Gastroesophageal sphincter (tissue), 4 donors: ENCODE data around the gene TBX1. TPM values are rescaled to one million over a fixed set of nuclear protein-coding genes. Genes with fewer than 3 reads are reported as not detected.

Source experiments
- ATAC-seq: fragments of 150-250 bp; one replicate; pipeline ENCODE4 v1.9.1; 2016; ENCODE audit warnings: mild to moderate bottlenecking, moderate library complexity
- H3K27ac ChIP-seq, 4 donors: fragments of 200-600 bp; sonication (generic) in 3 of 4; 1 replicate in 3 of 4; 2 replicates in 1 of 4; pipeline ENCODE4 v1.5.1; 2016 to 2019
- H3K27me3 ChIP-seq: fragments of 200-600 bp; sonication (generic); one replicate; pipeline ENCODE4 v1.5.1; 2019
- H3K36me3 ChIP-seq, 2 donors: fragments of 200-600 bp; sonication (generic); one replicate each; pipeline ENCODE4 v1.5.1; 2019; ENCODE audit warnings: control low read depth in 1 of 2
- H3K4me1 ChIP-seq, 3 donors: fragments of 200-600 bp; sonication (generic); 1 replicate in 2 of 3; 2 replicates in 1 of 3; pipeline ENCODE4 v1.5.1; 2016 to 2019; ENCODE audit warnings: control low read depth in 2 of 3
- H3K4me3 ChIP-seq, 2 donors: fragments of 200-600 bp; sonication (generic); one replicate each; pipeline ENCODE4 v1.5.1; 2019; ENCODE audit warnings: mild to moderate bottlenecking in 1 of 2, moderate library complexity in 1 of 2
- H3K9me3 ChIP-seq, 3 donors: fragments of 200-600 bp; sonication (generic); one replicate each; pipeline ENCODE4 v1.5.1; 2017 to 2019; ENCODE audit warnings: control low read depth in 2 of 3
- EP300 ChIP-seq: sonication (generic); formaldehyde crosslinking; IDR thresholded peaks from one replicate; pipeline ENCODE4 v1.6.1; 2017; ENCODE audit warnings: antibody characterized with exemption, mild to moderate bottlenecking
- POLR2A ChIP-seq, 2 donors: fragments of 450-650 bp; IDR thresholded peaks; one replicate each; pipeline ENCODE4 v1.6.1; 2017; ENCODE audit warnings: antibody characterized with exemption in 2 of 2, mild to moderate bottlenecking in 2 of 2, moderate library complexity in 1 of 2
- POLR2AphosphoS5 ChIP-seq: sonication (generic); formaldehyde crosslinking; IDR thresholded peaks from one replicate; pipeline ENCODE4 v1.6.1; 2017; ENCODE audit warnings: antibody characterized with exemption
- WGBS, 2 donors: methylation state at CpG; one replicate each; pipeline ENCODE4 v1.1.5; 2018; ENCODE audit warnings: low coverage in 1 of 2; 5-methylcytosine and 5-hydroxymethylcytosine counted together
- total RNA-seq, 4 donors: library from RNA; depleted of rRNA; stranded (reverse); fragments of >200 nt; gene quantifications; one replicate each; pipeline ENCODE4 v1.1.0, GENCODE V29; 2016
- TF ChIP-seq, protein P1 (sequence below), 4 experiments: fragments of 200-600 bp in 2 of 4; fragments of 450-650 bp in 2 of 4; sonication (generic) in 1 of 4; IDR thresholded peaks; one replicate each; pipeline ENCODE4 v1.5.1; 2017 to 2019; ENCODE audit warnings: antibody characterized with exemption in 4 of 4, mild to moderate bottlenecking in 2 of 4, moderate library complexity in 2 of 4

TBX1 gene
- total RNA-seq, 4 donors from 2014 or later: 0.31 to 2.7 (median 1.2) TPM

DNA sequence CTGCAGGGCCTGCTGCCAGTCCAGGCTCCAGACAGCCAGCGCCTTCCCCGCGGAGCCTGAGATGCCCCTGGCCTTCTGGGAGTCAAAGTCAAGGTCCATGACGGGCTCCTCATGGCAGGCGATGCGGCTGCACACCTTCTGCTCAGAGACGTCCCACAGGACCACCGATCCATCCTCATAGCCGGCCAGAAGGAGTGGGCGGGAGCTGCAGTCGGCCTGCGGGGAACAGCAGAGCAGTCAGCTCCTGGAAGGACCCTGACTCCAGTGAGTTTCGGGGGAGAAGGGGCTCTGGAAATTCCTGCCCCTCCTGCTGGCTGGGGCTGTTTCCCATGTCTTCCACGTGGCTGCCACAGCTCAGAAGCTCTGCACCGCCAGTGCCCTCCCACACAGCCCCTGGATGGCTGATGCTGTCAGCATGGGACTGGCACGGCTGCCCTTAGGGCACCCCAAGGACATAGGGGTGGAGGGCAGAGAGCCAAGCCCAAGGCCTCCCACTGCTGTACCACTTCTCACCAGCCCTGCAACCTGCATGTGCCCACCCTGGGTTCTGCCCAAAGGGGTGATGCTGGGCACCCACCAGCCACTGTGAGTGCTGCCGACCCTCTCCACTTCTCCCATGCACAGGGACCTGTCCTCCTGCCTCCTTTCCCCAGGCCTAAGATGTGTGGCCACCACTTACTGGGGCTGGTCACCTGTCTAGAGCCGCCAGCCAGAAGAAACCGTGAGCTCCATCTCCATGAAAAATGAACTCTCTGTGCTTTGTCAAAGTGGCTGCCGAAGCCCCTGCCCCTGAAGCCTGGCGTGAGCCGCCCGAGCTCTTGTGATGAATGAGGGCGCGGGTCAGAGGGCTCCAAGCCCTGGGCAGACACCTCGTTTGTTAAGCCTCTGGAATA, 41.7 kb downstream of the TBX1 start:
- WGBS, 2 donors: 87% methylated on average over 6 of the region's 26 CpGs; no CpG with 5 or more reads in 1 of the 2 donors
- no peak overlapping the region for H3K4me3 ChIP-seq
- TF ChIP-seq EP300: no peak
- TF ChIP-seq, protein P1, sequence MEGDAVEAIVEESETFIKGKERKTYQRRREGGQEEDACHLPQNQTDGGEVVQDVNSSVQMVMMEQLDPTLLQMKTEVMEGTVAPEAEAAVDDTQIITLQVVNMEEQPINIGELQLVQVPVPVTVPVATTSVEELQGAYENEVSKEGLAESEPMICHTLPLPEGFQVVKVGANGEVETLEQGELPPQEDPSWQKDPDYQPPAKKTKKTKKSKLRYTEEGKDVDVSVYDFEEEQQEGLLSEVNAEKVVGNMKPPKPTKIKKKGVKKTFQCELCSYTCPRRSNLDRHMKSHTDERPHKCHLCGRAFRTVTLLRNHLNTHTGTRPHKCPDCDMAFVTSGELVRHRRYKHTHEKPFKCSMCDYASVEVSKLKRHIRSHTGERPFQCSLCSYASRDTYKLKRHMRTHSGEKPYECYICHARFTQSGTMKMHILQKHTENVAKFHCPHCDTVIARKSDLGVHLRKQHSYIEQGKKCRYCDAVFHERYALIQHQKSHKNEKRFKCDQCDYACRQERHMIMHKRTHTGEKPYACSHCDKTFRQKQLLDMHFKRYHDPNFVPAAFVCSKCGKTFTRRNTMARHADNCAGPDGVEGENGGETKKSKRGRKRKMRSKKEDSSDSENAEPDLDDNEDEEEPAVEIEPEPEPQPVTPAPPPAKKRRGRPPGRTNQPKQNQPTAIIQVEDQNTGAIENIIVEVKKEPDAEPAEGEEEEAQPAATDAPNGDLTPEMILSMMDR (IDR thresholded peaks at IDR 0.05): no peak
- peaks cover 0 to 54% of the 10 kb centered on the region in 2 donors for H3K36me3 ChIP-seq
- no peak overlapping the region for H3K27ac ChIP-seq
- no peaks in the 10 kb centered on the region for H3K27me3 ChIP-seq
- no peaks in the 10 kb centered on the region for H3K9me3 ChIP-seq
- ATAC-seq: no peak
- no peaks in the 10 kb centered on the region for H3K4me1 ChIP-seq

DNA sequence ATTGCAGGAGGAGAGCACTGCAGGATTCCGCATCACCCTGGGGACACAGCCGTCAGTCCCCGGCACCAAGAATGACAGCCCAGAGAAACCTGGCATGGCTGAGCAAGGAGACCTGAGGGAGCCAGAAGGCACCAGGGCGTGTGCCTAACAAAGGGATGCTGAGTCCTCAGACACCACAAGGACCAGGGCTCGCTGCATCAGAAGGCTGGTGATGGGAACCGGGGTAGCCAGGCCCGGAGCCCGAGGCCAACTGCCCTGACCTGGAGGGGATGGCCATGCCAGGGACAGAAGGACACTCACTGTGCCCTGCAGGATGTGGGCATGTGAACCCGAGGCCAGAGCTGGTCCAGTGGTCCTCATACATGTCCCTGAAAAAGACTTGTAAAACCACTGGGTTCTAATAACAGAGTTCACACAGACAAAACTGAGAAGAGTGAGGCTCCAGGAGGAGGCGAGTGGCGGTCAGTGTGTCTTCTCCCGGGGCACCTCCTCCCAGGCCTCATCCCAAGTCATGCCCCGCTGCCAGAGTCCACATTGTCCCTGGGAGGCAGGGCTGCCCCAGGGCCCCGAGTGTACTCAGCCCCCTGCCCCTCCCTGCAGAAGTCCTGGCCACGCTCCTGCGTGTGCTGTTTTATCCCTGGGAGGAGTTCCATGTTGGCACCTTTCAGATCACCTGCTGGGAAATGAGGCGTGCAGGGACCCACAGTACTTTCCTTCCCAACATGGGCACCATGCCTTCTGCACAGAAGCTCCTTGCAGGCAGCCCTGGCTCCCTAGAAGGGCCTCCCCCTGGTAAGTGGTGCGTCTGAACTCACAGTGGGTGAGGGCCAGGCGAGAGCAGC, 42.5 kb downstream of the TBX1 start:
- H3K36me3 ChIP-seq: peaks cover 0 to 54% of the 10 kb centered on the region in 2 donors
- no peak for TF ChIP-seq POLR2A (IDR thresholded peaks at IDR 0.05)
- TF ChIP-seq POLR2AphosphoS5: no peak
- no peak for TF ChIP-seq EP300
- TF ChIP-seq, protein P1 (IDR thresholded peaks at IDR 0.05): no peak
- WGBS, 2 donors: 73 to 89% methylated on average over 4 to 6 of the region's 19 CpGs
- H3K9me3 ChIP-seq: no peaks in the 10 kb centered on the region
- no peak for ATAC-seq
- H3K4me3 ChIP-seq: no peak overlapping the region
- H3K27ac ChIP-seq: no peak overlapping the region
- H3K4me1 ChIP-seq: no peaks in the 10 kb centered on the region
- H3K27me3 ChIP-seq: no peaks in the 10 kb centered on the region

DNA sequence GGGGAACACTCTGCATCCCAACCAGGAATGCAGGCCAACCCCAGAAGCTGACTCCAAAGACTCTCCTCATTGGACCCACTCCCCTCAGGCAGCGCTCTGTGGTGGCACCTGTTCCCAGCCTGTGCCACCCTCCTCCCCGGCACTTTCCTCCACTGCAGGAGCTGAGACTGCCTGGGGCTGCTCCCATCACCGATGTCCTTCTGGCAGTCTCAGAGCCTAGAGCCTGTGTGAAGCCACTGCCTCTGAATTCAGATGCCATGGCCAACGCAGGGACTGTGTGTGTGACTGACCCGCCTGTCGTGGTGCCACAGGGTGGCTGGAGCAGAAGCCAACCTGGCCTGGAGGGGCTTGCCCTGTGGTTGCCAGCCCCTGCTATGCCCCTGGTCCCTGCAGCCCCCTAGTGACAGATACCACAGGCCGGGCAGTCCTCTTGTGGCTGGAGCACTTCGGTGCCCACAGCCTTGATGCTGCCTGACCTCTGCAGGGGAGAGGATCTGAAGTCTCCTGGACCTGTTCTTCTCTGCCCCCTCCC, 43.2 kb downstream of the TBX1 start:
- H3K27ac ChIP-seq: no peak overlapping the region
- TF ChIP-seq EP300 (no peak), POLR2A (IDR thresholded peaks at IDR 0.05) (no peak), POLR2AphosphoS5 (no peak)
- TF ChIP-seq, protein P1 (IDR thresholded peaks at IDR 0.05): no peak
- H3K36me3 ChIP-seq: peaks cover 0 to 51% of the 10 kb centered on the region in 2 donors
- no peaks in the 10 kb centered on the region for H3K27me3 ChIP-seq
- no peaks in the 10 kb centered on the region for H3K4me1 ChIP-seq
- ATAC-seq: no peak
- H3K4me3 ChIP-seq: no peak overlapping the region
- no peaks in the 10 kb centered on the region for H3K9me3 ChIP-seq
- WGBS, 2 donors: no CpG with 5 or more reads among the region's 8 CpGs

DNA sequence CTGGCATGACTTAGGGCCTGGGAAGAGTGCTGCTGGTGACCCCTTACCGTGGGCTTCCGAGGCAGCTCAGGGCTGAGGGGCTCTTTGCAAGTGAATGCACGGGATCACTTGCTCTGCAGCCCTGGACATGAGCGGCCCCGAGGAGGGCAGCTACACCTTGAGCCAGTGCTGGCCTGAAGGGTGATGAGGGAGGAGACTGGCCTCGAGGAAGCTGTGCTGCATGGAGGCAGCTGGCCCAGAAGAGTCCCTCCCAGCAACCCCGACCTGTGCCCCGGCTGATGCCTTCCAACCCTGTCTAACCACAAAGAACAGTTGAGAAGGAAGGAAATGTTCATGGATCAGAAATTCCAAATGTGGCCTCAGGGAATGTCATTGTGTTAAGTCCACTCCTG, 45.2 kb downstream of the TBX1 start:
- Histone ChIP-seq H3K36me3 (peaks cover 0 to 32% of the 10 kb centered on the region in 2 donors), H3K27ac (no peak overlapping the region), H3K4me1 (no peaks in the 10 kb centered on the region), H3K27me3 (no peaks in the 10 kb centered on the region), H3K9me3 (no peaks in the 10 kb centered on the region), H3K4me3 (no peak overlapping the region)
- 88% methylated on average over 7 of the region's 8 CpGs; no CpG with 5 or more reads in 1 of the 2 donors for WGBS, 2 donors
- ATAC-seq: no peak
- TF ChIP-seq EP300: no peak
- no peak for TF ChIP-seq POLR2A (IDR thresholded peaks at IDR 0.05)
- no peak for TF ChIP-seq POLR2AphosphoS5
- TF ChIP-seq, protein P1 (IDR thresholded peaks at IDR 0.05): no peak
